GM18519 (cell line): ENCODE measurements around the gene TDRD10.

Experiments
- ATAC-seq: cut with Tn5 transposase; IDR thresholded peaks from one replicate; pipeline ENCODE4 v1.9.1; 2021; ENCODE audit warnings: mild to moderate bottlenecking, moderate library complexity; ENCODE audit not compliant: unreplicated experiment, low FRiP score

Gene TDRD10

DNA sequence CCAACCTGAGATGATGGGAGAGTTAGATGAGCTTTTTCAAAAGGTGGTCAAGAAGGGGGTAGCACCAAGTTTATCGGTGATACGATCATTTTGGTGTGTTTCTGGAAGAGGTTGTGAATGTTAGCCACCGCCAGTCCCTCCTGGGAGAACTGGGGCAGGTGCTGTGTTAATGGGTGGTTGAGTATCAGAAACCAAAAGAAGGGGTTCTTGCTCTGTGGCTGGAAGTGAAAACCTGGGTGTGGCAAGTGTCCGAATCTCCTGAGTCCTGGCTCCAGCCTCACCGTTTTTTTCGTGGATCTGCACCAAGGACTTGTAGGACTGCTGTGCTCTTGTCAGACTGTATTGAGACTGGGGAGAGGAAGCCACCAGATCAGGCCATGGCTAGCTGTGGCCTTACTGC lies 48.6 kb downstream of the TDRD10 start:
- ATAC-seq: no peak

DNA sequence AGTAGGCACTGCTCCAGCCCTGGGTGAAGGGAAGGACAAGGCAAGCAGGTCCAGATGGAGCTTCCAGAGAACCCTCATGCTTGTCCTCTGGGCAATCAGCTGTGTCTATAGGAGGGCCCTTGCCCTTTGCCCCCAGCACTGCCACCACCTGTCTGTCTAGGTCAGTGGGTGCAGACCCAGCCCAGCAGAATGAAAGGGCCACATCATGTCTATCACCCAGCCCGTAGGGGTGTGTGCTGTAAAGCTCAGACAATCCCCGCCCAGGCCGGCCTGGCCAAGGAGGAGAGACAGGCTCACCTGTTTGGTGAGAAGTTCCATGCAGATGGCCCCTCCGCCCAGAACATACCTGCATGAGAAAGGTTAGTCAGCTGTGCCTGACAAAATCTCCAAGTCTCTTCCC lies 49.5 kb downstream of the TDRD10 start:
- ATAC-seq: no peak

DNA sequence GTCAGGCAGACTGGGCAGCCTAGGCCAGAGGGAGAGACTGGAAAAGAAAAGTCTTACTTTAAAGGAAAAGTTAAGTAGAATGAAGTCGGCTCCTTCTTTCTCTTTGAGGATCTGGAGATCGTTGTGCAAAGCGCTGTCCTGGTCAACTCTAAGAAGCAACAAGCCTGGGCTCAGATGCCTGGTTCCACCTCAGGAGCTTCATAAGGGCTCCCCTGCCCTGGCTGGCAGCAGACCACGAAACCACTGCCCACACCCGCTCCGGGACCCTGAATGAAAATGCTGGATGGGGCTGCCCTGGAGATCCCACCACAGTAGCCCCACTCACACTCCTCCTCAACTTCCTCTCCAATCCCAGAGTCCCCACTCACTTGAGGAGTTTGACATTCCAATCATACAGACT lies 50.0 kb downstream of the TDRD10 start:
- no peak for ATAC-seq

DNA sequence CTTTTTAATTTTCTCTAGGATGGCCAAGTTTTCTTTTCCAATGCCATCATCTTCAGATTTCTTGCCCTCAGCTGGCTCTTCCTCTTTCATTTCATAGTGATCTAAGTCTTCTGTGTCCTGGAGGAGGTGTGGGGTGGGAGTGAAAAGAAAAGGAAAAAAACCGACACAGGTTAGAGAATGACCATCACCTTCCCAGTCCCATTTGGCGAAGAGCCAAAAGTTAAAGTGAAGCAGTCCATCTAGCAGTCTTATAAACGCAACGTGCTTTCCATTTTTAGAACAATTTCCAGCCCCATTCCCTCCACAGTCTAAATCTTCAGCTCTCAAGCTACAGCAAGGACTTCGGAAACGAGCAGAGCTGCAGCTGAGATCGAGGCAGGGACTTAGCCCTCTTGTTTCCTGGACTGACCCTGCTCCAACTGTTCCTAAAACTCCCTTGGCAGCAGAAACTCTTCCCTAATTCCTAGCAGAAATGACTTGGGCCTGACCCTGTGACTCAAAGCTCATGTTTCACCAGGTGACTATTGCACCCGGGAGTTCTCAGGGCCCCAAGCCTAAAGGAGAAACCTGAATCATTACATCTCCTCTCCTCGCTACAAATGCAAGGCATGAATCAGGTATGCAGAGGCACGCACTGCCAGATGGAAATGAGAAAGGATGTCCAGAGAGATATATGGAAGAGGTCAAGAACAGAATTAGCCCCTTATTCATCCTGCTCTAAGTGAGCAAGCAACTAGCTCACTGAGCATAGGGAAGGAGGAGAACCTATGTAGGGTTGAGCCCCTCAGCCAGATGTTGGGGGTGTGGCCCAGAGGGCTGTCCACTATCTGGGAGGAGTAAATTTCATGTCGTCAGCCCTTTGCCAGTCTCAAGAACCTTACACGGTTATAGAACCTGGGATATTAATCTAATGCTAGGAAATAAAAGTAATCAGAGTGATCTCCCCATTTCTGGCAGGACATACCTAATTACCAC lies 51.3 kb downstream of the TDRD10 start:
- ATAC-seq: no peak

DNA sequence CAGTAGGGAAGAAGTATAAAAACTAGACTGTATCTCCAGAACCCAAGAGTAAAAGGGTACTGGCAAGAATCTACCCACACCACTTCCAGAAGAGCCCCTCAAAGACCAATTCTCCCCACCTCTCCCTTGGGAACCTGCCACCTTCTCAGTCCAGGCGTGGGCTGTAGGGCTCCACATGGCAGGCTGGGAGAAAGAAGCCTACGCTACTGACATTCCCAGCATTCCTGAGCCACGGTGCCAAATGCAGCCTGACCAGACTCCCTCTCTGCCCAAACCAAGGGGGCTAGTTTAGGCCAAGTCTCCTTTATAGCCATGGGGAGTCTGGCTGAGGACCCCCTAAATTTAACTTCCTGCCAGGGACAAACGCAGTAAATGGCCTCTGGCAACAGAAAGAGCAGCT lies 54.4 kb downstream of the TDRD10 start:
- ATAC-seq: no peak

DNA sequence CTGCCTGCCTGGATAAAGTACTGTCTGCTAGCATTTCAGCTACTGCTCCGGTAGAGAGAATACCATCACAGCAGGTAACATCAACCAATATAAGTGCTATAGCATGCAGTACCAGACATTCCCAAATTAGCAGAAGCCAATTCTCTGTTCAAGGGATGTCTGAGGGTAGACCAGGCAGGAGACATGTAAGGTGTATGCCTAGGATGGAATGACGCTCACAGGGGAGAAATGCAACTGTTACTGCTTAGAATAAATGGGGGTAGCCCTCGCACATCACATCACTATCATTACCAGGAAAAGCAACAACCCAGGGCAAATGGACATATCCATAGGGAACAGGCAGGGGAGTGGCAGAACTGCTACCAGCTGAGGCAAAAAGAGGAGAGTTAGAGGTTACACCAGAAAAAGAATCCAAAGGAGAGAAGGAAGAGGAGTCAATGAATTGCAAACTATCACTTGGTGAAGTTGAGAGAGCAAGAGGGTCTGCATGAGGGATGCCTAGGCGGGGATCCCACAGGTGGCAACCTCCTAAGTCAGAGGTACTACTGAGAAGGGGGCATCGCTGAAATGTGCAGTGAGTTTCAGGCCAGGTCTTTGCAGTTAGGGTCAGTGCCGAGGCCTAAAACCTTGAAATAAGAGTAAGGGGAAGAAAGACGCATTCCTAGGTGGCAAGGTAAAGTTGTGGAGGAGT lies 55.4 kb downstream of the TDRD10 start:
- no peak for ATAC-seq

DNA sequence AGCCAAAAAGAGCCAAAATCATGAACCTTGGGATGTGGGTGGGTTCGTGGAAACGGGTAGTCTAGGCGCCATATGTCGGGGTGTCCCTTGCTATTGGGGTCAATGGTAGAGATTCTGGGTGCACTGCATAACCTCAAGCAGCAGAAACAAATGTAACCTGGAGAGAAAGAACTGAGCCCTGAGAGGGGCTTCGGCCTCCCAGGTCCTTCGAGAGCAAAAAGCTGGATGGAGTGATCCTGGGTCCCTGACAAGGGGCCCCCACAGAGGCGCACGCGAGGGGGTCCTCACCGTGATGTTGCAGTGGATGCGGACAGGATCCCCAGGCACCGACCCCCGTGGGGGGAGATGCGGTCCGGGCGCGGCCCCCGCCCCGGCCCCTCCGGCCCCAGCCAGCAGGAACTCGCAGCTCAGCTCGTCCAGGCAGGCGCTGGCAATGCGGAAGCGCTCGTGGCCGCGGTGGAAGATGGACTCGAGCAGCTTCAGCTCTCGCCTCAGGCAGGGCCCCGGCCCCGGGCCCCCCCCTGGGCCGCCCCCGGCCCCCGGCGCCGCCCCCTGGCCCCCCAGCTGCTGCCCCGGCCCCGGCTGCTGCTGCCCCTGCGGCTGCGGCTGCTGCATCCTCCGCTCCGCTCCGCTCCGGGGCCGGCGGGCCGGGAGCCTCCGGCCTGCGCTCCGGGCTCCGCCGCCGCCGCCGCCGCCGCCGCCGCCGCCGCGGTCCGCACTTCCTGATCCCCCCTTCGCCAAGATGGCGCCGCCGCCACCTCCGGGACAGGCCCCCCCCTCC lies 56.1 kb downstream of the TDRD10 start, which contains the start of gene UBE2Q1:
UBE2Q1 (minus strand) TSS at position 724 of the 781 bp plus-strand sequence; CDS start at position 615, 109 bp downstream.
- peak; percentile 9 for ATAC-seq

DNA sequence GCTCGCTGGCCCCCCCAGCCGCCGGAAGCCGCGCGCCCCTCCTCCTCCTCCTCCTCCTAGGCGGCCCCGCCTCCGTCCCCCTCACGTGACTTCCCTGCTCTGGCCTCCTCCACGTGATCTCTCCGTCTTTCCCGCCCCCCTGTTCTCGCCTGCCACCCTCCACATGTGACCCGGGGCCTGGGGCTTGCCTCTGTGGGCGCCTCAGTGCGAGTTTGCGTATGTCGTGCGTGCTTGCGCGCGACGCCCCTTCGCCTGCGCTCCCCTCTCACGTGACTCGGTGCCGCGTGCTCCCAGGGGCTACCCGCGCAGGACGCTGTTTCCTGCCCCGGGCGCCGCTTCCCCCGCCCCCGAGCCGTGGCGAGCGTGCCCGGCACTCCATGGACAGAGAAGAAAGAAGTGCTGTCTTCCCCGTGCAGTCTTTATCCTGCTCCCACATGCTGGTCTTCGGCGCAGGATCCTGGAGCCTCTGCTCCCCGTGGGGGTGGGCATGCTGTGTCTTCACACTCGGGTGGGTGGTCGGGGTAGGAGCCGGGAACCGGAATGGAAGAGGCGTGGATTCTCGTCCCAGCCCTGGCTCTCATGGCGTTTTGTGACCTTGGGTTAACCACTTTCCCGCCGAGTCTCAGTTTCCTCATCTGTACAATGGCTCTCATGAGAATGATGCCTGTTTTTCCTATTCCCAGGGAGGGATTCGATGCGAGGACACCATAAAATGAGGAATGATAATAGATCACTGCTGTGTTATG lies 56.9 kb downstream of the TDRD10 start:
- peak; percentile 83 for ATAC-seq

DNA sequence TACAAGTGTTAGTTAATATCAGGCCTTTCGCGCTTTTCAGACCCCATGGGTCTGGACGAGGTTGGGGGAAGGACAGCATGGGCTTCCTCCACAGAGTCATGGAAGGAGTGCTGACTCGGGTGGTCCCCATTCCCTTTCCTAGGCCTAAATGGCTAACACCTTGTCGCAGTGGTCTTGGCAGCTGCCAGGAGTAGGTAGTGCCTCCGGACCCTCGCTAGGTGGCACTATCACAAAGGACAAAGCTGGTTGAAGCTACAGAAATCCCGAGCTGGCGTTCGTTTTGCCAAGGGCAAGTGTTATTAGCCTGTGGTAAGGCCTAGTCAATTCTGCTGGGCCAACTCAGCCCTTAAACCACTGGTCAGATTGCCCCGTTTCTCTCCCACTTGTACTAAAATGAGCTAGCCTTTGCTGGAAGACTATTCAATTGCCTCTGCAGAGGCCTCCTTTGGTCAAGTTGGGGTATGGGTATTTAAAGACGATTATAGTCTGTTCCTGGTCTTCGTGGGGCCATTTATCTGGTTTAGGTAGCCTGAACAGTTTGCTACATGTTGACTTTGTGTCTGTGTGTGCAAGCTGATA lies 57.5 kb downstream of the TDRD10 start:
- ATAC-seq: no peak

DNA sequence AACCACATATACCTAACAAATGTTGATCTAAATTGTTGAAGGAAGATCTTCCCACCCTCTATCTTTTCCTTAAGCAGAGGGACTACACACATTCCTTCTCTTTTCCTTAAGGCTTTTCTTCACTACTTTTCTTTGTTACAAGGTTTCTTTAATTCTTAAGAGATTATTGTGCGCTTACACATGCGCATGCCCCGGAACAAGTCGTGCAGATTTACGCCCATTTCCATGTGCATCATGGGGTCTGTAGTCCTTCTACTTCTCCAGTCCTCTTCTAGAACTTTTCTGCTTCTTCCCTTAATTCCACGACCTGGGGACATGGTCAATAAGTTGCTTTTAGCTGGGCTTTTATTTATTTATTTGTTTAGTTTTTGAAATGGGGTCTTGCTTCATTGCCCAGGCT lies 63.9 kb downstream of the TDRD10 start:
- ATAC-seq: no peak

DNA sequence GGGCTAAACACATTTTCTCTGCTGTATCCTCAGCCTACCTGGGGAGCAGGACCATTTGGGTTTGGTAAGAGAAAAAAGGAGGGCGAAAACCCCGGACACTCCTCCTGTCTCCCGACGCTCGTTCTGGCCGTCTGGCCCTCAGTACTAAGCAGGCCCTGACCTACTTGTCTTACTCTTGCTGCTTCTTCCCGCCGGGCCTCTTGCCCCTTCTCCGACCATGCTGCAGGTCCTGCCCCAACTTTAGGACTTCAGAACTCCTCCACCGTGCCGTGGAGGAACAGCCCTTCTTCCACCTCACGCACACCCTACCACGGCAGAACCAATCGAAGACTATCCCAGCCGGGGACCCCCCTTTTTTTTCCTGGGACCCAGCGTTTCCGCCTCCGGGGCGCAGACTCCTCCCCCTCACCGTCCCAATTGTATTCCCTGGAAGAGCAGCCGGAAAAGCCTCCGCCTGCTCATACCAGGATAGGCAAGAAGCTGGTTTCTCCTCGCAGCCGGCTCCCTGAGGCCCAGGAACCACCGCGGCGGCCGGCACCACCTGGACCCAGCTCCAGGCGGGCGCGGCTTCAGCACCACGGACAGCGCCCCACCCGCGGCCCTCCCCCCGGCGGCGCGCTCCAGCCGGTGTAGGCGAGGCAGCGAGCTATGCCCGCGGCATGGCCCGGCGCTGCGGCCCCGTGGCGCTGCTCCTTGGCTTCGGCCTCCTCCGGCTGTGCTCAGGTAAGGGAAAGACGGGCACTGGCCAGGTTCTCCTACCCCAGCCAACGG lies 65.6 kb downstream of the TDRD10 start, which contains the start of gene CHRNB2:
CHRNB2 (plus strand) TSS at position 393 of the 771 bp plus-strand sequence; CDS start at position 660, 267 bp downstream.
- no peak for ATAC-seq

DNA sequence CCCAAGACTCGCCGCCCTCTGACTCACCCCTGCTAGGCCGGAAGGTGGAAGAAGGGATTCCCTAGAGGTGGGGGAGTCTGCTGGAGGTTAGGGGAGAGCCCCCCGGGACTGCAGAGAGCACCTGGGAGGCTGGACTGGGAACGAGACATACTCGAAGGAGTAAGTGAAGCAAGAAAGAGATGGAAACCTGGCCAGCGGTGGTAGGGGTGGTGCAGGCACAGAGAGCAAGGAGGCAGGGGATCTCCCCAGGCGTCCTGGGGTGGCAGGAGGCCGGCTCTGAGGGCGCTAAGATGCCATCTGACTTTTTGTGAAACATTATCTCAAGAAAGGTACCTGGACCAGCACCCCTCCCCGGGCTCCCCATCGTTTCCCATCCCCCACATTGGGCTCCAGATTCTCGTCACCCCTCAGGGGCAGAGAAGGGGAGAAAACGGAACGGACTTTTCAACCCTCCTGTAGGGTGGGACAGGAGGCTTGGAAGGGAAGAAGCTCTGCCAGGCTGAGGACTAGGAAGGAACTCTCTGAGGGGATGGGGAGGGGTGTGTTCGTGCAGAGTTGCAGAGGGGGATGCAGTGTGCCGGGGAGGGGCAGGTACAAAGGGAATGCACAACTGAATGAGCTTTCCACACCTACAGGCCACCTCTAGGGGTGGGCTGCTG lies 66.3 kb downstream of the TDRD10 start:
- no peak for ATAC-seq

DNA sequence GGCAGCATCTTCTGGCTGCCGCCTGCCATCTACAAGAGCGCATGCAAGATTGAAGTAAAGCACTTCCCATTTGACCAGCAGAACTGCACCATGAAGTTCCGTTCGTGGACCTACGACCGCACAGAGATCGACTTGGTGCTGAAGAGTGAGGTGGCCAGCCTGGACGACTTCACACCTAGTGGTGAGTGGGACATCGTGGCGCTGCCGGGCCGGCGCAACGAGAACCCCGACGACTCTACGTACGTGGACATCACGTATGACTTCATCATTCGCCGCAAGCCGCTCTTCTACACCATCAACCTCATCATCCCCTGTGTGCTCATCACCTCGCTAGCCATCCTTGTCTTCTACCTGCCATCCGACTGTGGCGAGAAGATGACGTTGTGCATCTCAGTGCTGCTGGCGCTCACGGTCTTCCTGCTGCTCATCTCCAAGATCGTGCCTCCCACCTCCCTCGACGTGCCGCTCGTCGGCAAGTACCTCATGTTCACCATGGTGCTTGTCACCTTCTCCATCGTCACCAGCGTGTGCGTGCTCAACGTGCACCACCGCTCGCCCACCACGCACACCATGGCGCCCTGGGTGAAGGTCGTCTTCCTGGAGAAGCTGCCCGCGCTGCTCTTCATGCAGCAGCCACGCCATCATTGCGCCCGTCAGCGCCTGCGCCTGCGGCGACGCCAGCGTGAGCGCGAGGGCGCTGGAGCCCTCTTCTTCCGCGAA lies 69.4 kb downstream of the TDRD10 start:
- no peak for ATAC-seq

DNA sequence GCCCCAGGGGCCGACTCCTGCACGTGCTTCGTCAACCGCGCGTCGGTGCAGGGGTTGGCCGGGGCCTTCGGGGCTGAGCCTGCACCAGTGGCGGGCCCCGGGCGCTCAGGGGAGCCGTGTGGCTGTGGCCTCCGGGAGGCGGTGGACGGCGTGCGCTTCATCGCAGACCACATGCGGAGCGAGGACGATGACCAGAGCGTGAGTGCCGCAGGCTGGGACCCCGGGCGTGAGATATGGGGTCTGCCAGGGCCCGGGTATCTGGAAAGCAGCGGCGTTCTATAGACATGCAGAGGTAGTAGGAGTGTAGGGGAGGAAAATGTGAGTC lies 69.9 kb downstream of the TDRD10 start:
- ATAC-seq: no peak

DNA sequence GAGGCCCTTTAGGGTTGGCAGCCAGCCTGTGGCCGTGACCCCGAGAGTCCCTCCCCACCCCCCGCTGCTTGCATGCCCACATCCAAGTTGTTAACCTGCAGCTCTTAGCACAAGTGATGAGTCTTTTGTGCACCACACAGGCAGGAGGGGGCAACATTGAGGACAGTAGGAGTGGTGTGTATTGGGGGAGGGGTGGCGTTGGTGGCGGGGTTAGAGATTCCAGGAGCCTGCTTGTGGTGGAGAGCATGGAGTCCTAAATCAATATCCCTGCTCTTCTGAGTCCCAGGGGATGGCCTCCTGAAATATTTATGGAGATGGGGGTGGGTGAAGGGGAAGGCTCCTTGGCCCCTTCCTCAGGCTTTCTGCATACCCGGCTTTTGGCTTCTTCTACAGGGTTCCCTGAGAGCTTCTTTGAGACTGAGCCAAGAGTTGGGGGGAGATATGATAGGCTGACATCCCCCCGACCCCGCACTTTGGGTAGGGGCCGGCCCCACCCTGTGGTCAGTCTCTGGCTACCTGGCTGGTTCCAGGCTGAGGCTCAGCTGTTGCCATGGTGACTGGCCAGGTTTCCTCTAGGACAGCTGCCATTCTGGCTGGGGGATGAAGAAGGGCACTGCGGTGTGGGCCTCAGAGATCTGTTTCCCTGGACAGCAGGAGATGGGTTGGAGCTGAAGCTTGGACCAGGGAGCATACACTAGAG lies 70.6 kb downstream of the TDRD10 start:
- no peak for ATAC-seq

DNA sequence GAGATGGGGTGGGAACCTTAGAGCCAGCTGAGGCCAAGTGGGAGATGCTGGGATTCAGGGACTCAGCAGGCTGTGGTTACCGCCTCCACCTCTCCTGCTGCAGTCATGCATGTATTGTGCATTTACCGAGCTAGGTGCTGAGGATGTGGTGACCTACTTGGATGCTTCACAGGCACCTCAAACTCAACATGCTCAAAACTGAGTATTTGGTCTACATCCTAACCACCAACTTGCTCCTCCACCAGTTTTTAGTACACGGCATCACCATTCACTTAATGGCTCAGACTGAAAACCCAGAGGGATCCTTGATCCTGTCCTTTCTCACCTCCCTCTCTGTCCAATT lies 71.1 kb downstream of the TDRD10 start:
- no peak for ATAC-seq

DNA sequence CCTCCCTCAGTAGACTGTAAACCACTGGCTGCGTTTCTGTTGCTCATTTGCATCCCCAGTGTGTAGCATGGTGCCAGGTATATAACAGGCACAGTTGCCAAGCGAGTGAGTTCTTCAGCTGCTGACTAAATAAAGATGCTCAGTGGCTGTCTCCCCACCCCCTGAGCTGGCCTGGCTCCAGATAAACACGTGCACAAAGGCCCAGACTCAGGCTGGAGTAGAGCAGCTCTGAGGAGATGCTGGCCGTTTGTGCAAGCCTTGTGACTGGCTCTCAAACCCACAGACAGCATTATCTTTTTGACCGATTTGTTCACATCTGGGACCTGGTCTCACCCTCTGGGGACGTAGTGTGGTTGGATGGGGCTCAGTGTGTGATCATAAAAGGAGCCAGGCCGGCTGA lies 72.7 kb downstream of the TDRD10 start:
- no peak for ATAC-seq
